MM.1S (cell line): ENCODE measurements around the gene ARHGAP1.
"Not testable (repeated sequence)": the region's sequence is repeated elsewhere in the genome, so short reads cannot be mapped to it uniquely, and the experiment has no call there.

Source experiments
- EZH2 ChIP-seq: fragments of 300-600 bp; sonication (generic); optimal IDR thresholded peaks from 2 replicates; pipeline ENCODE3; 2017; ENCODE audit warnings: low read depth, mild to moderate bottlenecking, antibody characterized with exemption, low read length, mixed read lengths
- EZH2phosphoT487 ChIP-seq: fragments of 300-600 bp; sonication (generic); IDR thresholded peaks from 2 replicates; pipeline ENCODE4 v1.6.1; 2018; ENCODE audit warnings: antibody characterized with exemption, low read length
- TF ChIP-seq, protein P1 (sequence below): fragments of 300-600 bp; sonication (generic); IDR thresholded peaks from 2 replicates; pipeline ENCODE4 v1.5.1; 2016; ENCODE audit warnings: antibody characterized with exemption, low read length, mixed read lengths

GRCh38 chr11:46670521-46670920 is 29.9 kb downstream of the ARHGAP1 start:
- not testable (repeated sequence) for TF ChIP-seq EZH2, EZH2phosphoT487
- TF ChIP-seq, protein P1, sequence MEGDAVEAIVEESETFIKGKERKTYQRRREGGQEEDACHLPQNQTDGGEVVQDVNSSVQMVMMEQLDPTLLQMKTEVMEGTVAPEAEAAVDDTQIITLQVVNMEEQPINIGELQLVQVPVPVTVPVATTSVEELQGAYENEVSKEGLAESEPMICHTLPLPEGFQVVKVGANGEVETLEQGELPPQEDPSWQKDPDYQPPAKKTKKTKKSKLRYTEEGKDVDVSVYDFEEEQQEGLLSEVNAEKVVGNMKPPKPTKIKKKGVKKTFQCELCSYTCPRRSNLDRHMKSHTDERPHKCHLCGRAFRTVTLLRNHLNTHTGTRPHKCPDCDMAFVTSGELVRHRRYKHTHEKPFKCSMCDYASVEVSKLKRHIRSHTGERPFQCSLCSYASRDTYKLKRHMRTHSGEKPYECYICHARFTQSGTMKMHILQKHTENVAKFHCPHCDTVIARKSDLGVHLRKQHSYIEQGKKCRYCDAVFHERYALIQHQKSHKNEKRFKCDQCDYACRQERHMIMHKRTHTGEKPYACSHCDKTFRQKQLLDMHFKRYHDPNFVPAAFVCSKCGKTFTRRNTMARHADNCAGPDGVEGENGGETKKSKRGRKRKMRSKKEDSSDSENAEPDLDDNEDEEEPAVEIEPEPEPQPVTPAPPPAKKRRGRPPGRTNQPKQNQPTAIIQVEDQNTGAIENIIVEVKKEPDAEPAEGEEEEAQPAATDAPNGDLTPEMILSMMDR: not testable (repeated sequence)
